Endodermal cell (in vitro differentiated cells): ENCODE measurements around the gene CLK3. TPM values are rescaled to one million over a fixed set of nuclear protein-coding genes. Genes with fewer than 3 reads are reported as not detected.

ENCODE experiments used
- DNase-seq: peaks from one replicate; pipeline ENCODE4 v3.0.0-alpha.2; 2017
- H3K27ac ChIP-seq: 2 replicates; pipeline ENCODE4 v1.5.1; 2013; ENCODE audit warnings: mild to moderate bottlenecking, low read depth, low read length, moderate library complexity
- H3K27me3 ChIP-seq: 2 replicates; pipeline ENCODE4 v1.6.1; 2013; ENCODE audit warnings: mild to moderate bottlenecking, low read length, moderate library complexity; ENCODE audit not compliant: insufficient read depth, control insufficient read depth, poor library complexity, severe bottlenecking
- H3K36me3 ChIP-seq: 2 replicates; pipeline ENCODE4 v1.7.0; 2013; ENCODE audit warnings: mild to moderate bottlenecking, low read length, moderate library complexity; ENCODE audit not compliant: control insufficient read depth, insufficient read depth
- H3K4me1 ChIP-seq: one replicate; pipeline ENCODE4 v1.7.0; 2013; ENCODE audit warnings: low read length; ENCODE audit not compliant: control insufficient read depth, insufficient read depth
- H3K4me3 ChIP-seq: 2 replicates; pipeline ENCODE4 v1.5.1; 2013; ENCODE audit warnings: mild to moderate bottlenecking, low read length, moderate library complexity
- H3K9ac ChIP-seq: 2 replicates; pipeline ENCODE4 v1.6.1; 2013; ENCODE audit warnings: mild to moderate bottlenecking, low read length, moderate library complexity; ENCODE audit not compliant: poor library complexity, severe bottlenecking; ENCODE audit errors: extremely low read depth
- H3K9me3 ChIP-seq: 2 replicates; pipeline ENCODE4 v1.6.1; 2013; ENCODE audit warnings: mild to moderate bottlenecking, low read length, moderate library complexity; ENCODE audit not compliant: control insufficient read depth
- H3K27ac Mint-ChIP-seq: 2 replicates; pipeline ENCODE4 v1.8.0; 2020; ENCODE audit warnings: mixed read lengths
- H3K27me3 Mint-ChIP-seq: 2 replicates; pipeline ENCODE4 v1.8.0; 2021; ENCODE audit warnings: mild to moderate bottlenecking, mixed read lengths; ENCODE audit not compliant: insufficient read depth
- H3K36me3 Mint-ChIP-seq: 2 replicates; pipeline ENCODE4 v1.8.0; 2020; ENCODE audit warnings: low read depth, mixed read lengths
- H3K4me1 Mint-ChIP-seq: 2 replicates; pipeline ENCODE4 v1.8.0; 2020; ENCODE audit warnings: mixed read lengths
- H3K4me3 Mint-ChIP-seq: 2 replicates; pipeline ENCODE4 v1.8.0; 2020; ENCODE audit warnings: mild to moderate bottlenecking, moderate library complexity, mixed read lengths
- H3K9me3 Mint-ChIP-seq: 2 replicates; pipeline ENCODE4 v1.8.0; 2020; ENCODE audit warnings: mild to moderate bottlenecking, mixed read lengths
- WGBS, 2 experiments: methylation state at CpG; one replicate each; pipeline versions ENCODE4 v1.1.5 to v1.1.7; 2013; ENCODE audit warnings: missing lambda C conversion rate in 2 of 2, mixed read lengths in 1 of 2; ENCODE audit not compliant: insufficient coverage in 1 of 2, insufficient read length in 1 of 2; 5-methylcytosine and 5-hydroxymethylcytosine counted together
- total RNA-seq, 2 donors: library from RNA; stranded (reverse); fragmentation: NEBNext Ultra II Directional in 1 of 2; extraction: Animal tissue kit (Norgen Biotek cat#: 25700) in 1 of 2; gene quantifications; 2 replicates in 1 of 2; 3 replicates in 1 of 2; pipeline ENCODE4 v1.2.1, GENCODE V29; 2021
- TF ChIP-seq, protein P1 (sequence below): fragments of 200-600 bp; sonication (generic); conservative IDR thresholded peaks from 2 replicates; pipeline ENCODE4 v1.5.0; 2021; ENCODE audit warnings: antibody characterized with exemption, mild to moderate bottlenecking

Gene CLK3
- total RNA-seq, 2 donors from 2014 or later: 53.4 to 67.3 TPM

DNA sequence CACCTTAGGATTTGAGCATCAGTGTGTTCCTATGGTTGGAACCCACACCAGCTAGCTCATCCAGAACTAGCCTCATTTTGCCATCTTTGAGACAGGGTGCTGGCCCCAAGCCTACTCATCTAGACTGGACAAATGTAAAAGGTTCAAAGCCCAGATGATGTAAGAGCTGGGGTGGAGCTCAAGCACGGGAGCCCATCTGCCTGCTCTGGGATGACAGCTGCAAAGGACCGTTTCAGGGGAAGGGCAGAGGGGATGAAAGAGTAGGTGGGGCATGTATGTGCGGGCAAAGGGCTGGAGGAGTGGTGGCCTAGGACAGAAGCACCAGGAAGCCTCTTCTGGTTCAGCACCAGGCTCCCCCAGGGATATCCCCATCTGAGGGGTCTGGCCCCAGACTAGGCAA, 15.8 kb downstream of the CLK3 start:
- no peak overlapping the region for H3K9ac ChIP-seq
- H3K4me3 ChIP-seq: no peak overlapping the region
- H3K9me3 ChIP-seq: no peaks in the 10 kb centered on the region
- H3K27ac Mint-ChIP-seq: no peak overlapping the region
- H3K27ac ChIP-seq: no peak overlapping the region
- WGBS, 2 experiments: 95 to 100% methylated on average over 1 to 3 of the region's 3 CpGs
- no peaks in the 10 kb centered on the region for H3K9me3 Mint-ChIP-seq
- H3K27me3 ChIP-seq: no peaks in the 10 kb centered on the region
- H3K4me1 ChIP-seq: no peaks in the 10 kb centered on the region
- no peaks in the 10 kb centered on the region for H3K27me3 Mint-ChIP-seq
- no peak overlapping the region for H3K4me3 Mint-ChIP-seq
- DNase-seq: no peak
- peaks cover 91% of the 10 kb centered on the region for H3K36me3 ChIP-seq
- H3K4me1 Mint-ChIP-seq: no peaks in the 10 kb centered on the region
- TF ChIP-seq, protein P1, sequence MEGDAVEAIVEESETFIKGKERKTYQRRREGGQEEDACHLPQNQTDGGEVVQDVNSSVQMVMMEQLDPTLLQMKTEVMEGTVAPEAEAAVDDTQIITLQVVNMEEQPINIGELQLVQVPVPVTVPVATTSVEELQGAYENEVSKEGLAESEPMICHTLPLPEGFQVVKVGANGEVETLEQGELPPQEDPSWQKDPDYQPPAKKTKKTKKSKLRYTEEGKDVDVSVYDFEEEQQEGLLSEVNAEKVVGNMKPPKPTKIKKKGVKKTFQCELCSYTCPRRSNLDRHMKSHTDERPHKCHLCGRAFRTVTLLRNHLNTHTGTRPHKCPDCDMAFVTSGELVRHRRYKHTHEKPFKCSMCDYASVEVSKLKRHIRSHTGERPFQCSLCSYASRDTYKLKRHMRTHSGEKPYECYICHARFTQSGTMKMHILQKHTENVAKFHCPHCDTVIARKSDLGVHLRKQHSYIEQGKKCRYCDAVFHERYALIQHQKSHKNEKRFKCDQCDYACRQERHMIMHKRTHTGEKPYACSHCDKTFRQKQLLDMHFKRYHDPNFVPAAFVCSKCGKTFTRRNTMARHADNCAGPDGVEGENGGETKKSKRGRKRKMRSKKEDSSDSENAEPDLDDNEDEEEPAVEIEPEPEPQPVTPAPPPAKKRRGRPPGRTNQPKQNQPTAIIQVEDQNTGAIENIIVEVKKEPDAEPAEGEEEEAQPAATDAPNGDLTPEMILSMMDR: no peak
- H3K36me3 Mint-ChIP-seq: peaks cover 44% of the 10 kb centered on the region

DNA sequence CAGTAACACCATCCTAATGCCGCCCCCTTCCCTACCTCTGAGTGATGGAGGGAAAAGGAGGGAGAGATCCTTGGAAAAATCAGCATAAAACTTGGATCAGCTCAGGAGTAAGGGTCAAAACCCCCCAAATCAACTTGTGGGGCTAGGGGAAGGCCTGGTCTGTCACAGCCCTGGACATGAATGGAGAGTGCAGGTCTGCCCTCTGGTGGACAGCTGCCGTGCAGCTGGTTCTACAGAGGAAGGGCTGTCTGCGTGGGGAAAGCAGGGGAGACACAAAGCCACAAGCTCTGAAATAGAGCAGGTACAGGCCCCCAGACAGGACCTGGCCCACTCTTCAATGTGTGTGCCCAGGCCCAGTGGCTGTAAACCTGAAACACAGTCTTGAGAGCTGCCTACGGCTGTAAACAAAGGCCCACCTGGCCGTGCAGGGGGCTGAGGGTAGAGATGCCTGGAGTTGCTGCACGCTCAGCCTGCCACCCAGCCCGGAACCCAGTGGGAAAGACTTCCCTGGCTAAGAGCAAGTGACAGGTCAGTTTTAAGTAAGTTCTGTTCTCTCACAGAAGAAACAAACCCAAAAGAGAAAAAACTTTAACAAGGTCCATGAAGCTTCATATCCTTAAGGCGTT, 16.4 kb downstream of the CLK3 start:
- Mint-ChIP-seq H3K9me3 (no peaks in the 10 kb centered on the region), H3K4me3 (no peak overlapping the region), H3K27me3 (no peaks in the 10 kb centered on the region), H3K4me1 (no peaks in the 10 kb centered on the region), H3K27ac (no peak overlapping the region), H3K36me3 (peaks cover 42% of the 10 kb centered on the region)
- DNase-seq: peak; percentile 92
- no peaks in the 10 kb centered on the region for H3K9me3 ChIP-seq
- H3K4me1 ChIP-seq: no peaks in the 10 kb centered on the region
- 73 to 75% methylated on average over 7 of the region's 8 CpGs for WGBS, 2 experiments
- peaks cover 91% of the 10 kb centered on the region for H3K36me3 ChIP-seq
- no peaks in the 10 kb centered on the region for H3K27me3 ChIP-seq
- TF ChIP-seq, protein P1: peak; percentile 93
- no peak overlapping the region for H3K27ac ChIP-seq
- H3K9ac ChIP-seq: no peak overlapping the region
- H3K4me3 ChIP-seq: no peak overlapping the region

DNA sequence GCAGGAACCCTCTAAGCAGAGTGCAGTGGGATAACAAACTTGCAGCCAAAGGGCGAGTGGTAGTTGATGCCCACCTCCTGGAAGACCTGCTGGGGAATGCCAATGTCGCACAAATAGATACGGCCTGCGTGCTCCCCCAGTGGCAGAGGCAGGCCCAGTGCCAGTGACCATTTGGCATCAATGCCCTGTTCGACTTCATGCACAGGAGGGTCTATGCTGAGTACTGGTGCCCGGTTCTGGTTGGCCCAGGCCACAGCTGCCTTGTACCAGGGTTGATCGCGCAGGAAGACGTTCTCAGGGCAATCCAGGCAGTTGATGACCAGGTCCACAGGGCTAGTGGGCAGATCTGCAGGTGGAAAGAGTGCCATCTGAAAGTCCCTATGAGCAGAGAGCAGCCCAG, 17.0 kb downstream of the CLK3 start:
- no peak for DNase-seq
- Mint-ChIP-seq H3K4me1 (no peaks in the 10 kb centered on the region), H3K27ac (no peak overlapping the region), H3K36me3 (peaks cover 37% of the 10 kb centered on the region), H3K4me3 (no peak overlapping the region), H3K27me3 (no peaks in the 10 kb centered on the region), H3K9me3 (no peaks in the 10 kb centered on the region)
- H3K9ac ChIP-seq: no peak overlapping the region
- no peaks in the 10 kb centered on the region for H3K9me3 ChIP-seq
- TF ChIP-seq, protein P1: no peak
- H3K4me3 ChIP-seq: no peak overlapping the region
- H3K4me1 ChIP-seq: no peaks in the 10 kb centered on the region
- 94 to 96% methylated on average over 9 of the region's 9 CpGs for WGBS, 2 experiments
- H3K27me3 ChIP-seq: no peaks in the 10 kb centered on the region
- peaks cover 91% of the 10 kb centered on the region for H3K36me3 ChIP-seq
- H3K27ac ChIP-seq: no peak overlapping the region
